ENCODE results near the gene PRCD. TPM values are rescaled to one million over a fixed set of nuclear protein-coding genes. Genes with fewer than 3 reads are reported as not detected.
A peak's percentile ranks its signal among the peaks of the same experiment; 100 is the strongest.

PRCD gene
- total RNA-seq, 1 experiment from 2014 or later, result 0.83 TPM

GRCh38 chr17:76538281-76538931 is 1.4 kb upstream of the PRCD start:
- peaks cover 39% of the 10 kb centered on the region for H3K27me3 ChIP-seq (ENCODE audit: control insufficient read depth, insufficient read depth, low read length)
- peak overlapping the region; percentile 61 for H3K4me3 ChIP-seq (ENCODE audit: insufficient read depth, low read depth, low read length)
- DNase-seq, result peak; percentile 77
- H3K36me3 ChIP-seq (replicated peaks; ENCODE audit: control insufficient read depth, insufficient read depth, low read length), result no peaks in the 10 kb centered on the region

DNA sequence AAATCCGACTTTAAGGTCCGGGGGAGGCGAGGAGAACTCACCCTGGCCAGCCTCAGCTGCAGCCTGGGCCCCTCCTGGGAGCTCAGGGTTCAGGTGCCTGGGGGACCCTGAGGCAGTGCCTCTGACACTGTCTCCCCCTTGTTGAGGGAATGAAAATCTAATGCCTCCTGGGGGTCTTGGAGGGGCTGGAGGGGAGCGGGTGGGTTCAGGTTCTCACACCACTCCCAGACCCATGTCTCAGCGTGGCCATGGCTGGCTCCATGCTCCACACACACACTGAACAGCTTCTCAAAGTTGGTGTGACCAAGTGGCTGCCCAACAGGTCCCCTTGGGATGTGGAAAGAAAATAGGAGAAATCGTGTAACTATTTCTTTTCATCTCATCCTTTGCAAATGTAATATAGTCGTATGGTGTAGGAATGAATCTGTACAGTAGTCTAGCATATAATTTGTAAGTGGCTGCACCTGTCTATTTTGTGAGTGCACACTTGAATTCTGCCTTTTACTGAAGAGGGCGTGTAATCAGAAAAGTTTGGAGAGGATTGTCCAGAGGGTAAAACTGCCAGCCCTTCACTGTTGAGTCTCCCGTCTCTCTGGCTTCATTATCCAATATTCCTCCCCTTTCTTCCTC is 788 bp upstream of the PRCD start:
- H3K4me3 ChIP-seq (ENCODE audit: insufficient read depth, low read depth, low read length), result no peak overlapping the region
- no peak for DNase-seq
- H3K27me3 ChIP-seq (ENCODE audit: control insufficient read depth, insufficient read depth, low read length), result peaks cover 39% of the 10 kb centered on the region
- H3K36me3 ChIP-seq (replicated peaks; ENCODE audit: control insufficient read depth, insufficient read depth, low read length), result no peaks in the 10 kb centered on the region

DNA sequence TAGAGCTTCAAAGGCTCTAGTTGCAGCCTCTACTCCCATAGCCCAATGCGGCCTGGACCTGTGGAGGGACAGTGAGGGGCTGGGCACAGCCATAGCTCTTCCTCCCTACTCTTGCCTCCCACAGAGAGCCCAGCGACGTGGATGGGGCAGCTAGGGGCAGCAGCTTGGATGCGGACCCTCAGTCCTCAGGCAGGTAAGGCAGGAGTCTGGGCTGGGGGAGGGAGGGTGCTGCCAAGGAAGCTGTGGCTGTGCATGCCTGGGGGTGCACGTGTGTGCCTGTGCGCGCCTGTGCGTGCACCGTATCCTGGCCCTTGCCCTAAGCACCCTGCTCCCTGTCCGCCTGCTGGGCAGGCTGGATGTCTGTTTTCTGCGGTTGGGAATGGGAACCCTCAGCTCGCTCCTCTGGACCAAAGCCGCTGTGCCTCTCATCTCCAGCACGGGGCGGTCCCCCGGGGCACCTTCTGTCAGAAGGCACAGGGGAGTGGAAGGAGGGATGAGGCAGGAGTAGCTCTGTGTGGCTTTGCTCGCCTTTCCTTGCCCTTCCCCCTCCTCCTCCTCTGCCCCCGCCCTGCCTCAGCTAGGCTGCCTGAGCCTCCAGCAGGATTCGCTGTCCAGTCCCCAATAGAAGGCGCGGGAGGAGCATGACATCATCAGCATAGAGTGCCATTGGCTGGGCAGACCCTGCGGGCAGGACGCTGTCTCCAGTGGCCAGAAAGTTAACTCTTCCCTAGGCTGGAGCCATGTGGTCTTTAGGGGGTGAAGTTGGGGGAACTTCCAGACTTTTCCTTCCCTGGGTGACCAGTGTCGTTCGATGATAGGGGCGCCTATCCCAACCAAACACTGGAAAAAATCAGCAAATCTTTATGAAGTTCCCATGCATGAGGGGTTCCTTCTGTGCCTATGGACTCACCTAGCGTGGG is 797 bp downstream of the PRCD start:
- DNase-seq, result peak; percentile 97
- peaks cover 36% of the 10 kb centered on the region for H3K27me3 ChIP-seq (ENCODE audit: control insufficient read depth, insufficient read depth, low read length)
- peak overlapping the region; percentile 36; the same call in 1 of the 2 replicates for H3K4me3 ChIP-seq (ENCODE audit: insufficient read depth, low read depth, low read length)
- no peaks in the 10 kb centered on the region for H3K36me3 ChIP-seq (replicated peaks; ENCODE audit: control insufficient read depth, insufficient read depth, low read length)

GRCh38 chr17:76541739-76542454 is 2.1 kb downstream of the PRCD start:
- no peak overlapping the region for H3K4me3 ChIP-seq (ENCODE audit: insufficient read depth, low read depth, low read length)
- no peak for DNase-seq
- H3K27me3 ChIP-seq (ENCODE audit: control insufficient read depth, insufficient read depth, low read length), result peaks cover 27% of the 10 kb centered on the region

DNA sequence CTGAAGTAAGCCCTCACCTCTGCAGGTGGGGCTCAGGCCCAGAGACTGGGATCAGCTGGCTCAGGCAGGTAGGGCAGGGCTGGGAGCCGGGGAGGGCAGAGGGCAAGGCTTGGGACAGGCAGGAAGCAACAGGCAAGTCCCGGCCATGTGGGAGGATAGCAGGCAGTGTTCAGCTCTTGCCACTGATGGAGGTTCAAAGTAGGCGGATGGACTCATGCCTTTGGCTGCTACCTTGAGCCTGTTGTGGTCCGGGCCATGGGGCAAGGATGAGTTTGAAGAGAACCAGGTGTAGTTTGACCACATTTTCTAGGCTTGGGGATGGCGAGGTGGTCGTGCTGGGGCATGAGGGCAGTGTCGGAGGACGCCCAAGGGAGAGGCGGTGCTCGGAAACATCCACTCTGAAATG is 2.7 kb downstream of the PRCD start:
- Histone ChIP-seq H3K27me3 (ENCODE audit: control insufficient read depth, insufficient read depth, low read length) (peaks cover 21% of the 10 kb centered on the region), H3K4me3 (ENCODE audit: insufficient read depth, low read depth, low read length) (no peak overlapping the region), H3K36me3 (replicated peaks; ENCODE audit: control insufficient read depth, insufficient read depth, low read length) (no peaks in the 10 kb centered on the region)
- peak; percentile 29 for DNase-seq

More at GRCh38 chr17:76541739-76542454, 2.1 kb downstream of the PRCD start:
- H3K36me3 ChIP-seq (replicated peaks; ENCODE audit: control insufficient read depth, insufficient read depth, low read length), result no peaks in the 10 kb centered on the region

- Histone ChIP-seq H3K4me3 (ENCODE audit: insufficient read depth, low read depth, low read length) (no peak overlapping the region), H3K36me3 (replicated peaks; ENCODE audit: control insufficient read depth, insufficient read depth, low read length) (no peaks in the 10 kb centered on the region), H3K27me3 (ENCODE audit: control insufficient read depth, insufficient read depth, low read length) (peaks cover 18% of the 10 kb centered on the region)
- peak; percentile 44 for DNase-seq
Observed at GRCh38 chr17:76542984-76543383, 3.1 kb downstream of the PRCD start.

- H3K4me3 ChIP-seq (ENCODE audit: insufficient read depth, low read depth, low read length), result no peak overlapping the region
- H3K36me3 ChIP-seq (replicated peaks; ENCODE audit: control insufficient read depth, insufficient read depth, low read length), result no peaks in the 10 kb centered on the region
- peak; percentile 56 for DNase-seq
- H3K27me3 ChIP-seq (ENCODE audit: control insufficient read depth, insufficient read depth, low read length), result peaks cover 13% of the 10 kb centered on the region
Observed at GRCh38 chr17:76543482-76543825, 3.6 kb downstream of the PRCD start.

- Histone ChIP-seq H3K27me3 (ENCODE audit: control insufficient read depth, insufficient read depth, low read length) (peaks cover 8% of the 10 kb centered on the region), H3K36me3 (replicated peaks; ENCODE audit: control insufficient read depth, insufficient read depth, low read length) (no peaks in the 10 kb centered on the region), H3K4me3 (ENCODE audit: insufficient read depth, low read depth, low read length) (no peak overlapping the region)
- DNase-seq, result peak; percentile 72
Observed at GRCh38 chr17:76543826-76544545, 4.1 kb downstream of the PRCD start.

DNA sequence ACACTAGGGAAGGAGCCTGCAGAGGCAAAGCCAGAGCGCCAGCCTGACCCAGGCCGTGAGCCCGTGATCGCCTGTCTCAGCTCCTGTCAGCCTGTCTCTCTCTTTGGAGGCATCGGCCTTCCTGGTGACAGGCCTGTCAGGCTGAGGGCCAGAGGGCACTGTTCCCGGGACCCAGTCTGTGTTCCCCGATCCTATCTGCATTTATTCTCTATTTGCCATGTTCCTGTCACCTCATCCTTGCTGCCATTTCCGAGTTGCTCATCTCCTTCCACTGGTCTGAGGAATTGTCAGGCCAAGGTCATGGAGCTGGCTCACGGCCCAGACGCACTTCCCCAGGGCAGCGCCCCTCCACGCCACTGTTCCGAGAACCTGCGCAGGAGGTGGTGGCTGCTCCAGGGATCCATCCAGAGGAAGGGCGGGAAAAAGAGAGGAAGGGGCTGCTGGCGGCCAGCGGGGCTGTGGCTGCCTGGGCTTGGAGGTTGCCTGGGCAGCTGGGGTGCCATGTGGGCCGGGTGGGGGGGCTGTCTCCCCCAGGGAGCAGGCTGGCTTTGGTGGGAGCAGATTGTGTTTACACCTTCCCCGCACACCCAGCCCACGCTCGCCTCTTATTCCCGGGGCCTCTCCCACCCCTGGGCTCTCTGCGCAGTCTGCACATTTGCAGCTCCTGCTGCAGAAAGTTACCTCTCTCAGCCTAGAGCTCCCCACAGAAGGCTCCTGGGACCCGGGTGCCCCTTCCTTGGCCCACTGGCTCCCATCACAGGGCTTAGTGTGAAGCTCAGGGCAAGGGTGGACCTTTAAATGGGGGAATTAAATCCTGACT is 4.9 kb downstream of the PRCD start:
- Histone ChIP-seq H3K4me3 (ENCODE audit: insufficient read depth, low read depth, low read length) (no peak overlapping the region), H3K27me3 (ENCODE audit: control insufficient read depth, insufficient read depth, low read length) (peaks cover 3% of the 10 kb centered on the region), H3K36me3 (replicated peaks; ENCODE audit: control insufficient read depth, insufficient read depth, low read length) (no peaks in the 10 kb centered on the region)
- peak; percentile 60 for DNase-seq

- no peak overlapping the region for H3K4me3 ChIP-seq (ENCODE audit: insufficient read depth, low read depth, low read length)
Observed at GRCh38 chr17:76545918-76546555, 6.2 kb downstream of the PRCD start.

DNA sequence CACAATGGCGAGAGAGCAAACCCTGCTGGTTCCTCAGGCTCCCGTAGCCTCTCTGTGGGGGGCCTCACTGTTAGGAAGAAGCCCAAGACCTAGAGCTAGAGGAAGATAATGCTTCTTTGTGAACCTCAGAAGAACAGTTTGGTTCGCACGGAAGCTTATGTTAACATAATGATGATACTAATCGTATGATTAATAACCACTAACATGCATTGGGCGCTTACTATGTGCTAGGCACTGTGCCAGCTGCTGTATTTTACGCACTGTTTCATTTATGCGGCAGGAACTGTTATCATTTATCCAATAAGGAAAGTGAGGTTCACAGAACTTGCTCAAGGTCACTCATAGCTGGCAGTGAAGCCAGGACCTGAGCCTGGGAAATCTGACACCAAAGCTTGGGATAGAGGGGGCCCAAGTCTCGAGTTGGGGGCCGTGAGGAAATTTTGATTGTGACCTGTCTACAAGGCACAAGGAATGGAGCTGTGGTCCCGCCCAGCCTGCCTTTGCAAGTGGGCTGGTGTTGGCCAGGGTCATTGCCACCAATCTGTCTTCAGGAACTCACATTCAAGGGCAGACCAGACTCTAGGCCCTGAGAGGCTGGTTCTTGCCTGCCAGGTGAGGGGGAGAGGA is 6.8 kb downstream of the PRCD start:
- peak; percentile 47 for DNase-seq
- no peak overlapping the region for H3K4me3 ChIP-seq (ENCODE audit: insufficient read depth, low read depth, low read length)
- H3K36me3 ChIP-seq (replicated peaks; ENCODE audit: control insufficient read depth, insufficient read depth, low read length), result no peaks in the 10 kb centered on the region
- no peaks in the 10 kb centered on the region for H3K27me3 ChIP-seq (ENCODE audit: control insufficient read depth, insufficient read depth, low read length)

More at GRCh38 chr17:76545918-76546555, 6.2 kb downstream of the PRCD start:
- Histone ChIP-seq H3K27me3 (ENCODE audit: control insufficient read depth, insufficient read depth, low read length) (no peaks in the 10 kb centered on the region), H3K36me3 (replicated peaks; ENCODE audit: control insufficient read depth, insufficient read depth, low read length) (no peaks in the 10 kb centered on the region)
- DNase-seq, result peak; percentile 35

DNA sequence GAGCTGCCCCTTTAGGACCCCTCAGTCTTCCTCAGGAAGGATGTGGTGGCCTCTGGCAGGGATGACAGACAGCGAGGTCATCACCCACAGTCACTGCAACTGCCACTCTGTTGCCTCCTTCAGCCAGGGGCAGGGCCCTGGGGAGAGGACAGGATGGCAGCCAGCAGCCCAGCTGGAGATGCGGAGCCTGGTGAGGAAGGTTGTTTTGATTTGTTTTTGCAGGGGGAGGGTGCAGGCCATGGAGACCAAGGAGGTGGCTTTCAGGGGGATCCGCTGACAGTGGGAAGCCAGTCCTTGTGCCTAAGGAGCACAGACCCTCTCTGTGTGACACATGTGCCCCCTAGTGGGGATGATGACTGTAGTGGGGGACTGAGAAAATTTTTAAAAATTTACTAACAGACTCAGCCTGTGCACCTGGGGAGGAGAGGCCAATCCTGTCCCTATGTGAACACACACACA is 7.4 kb downstream of the PRCD start:
- H3K27me3 ChIP-seq (ENCODE audit: control insufficient read depth, insufficient read depth, low read length), result no peaks in the 10 kb centered on the region
- H3K36me3 ChIP-seq (replicated peaks; ENCODE audit: control insufficient read depth, insufficient read depth, low read length), result no peaks in the 10 kb centered on the region
- peak; percentile 84 for DNase-seq
- no peak overlapping the region for H3K4me3 ChIP-seq (ENCODE audit: insufficient read depth, low read depth, low read length)

Data from H7 (cell line).